HG03565 (cell line): ENCODE data around the gene GNA14.
"Not testable (repeated sequence)": the region's sequence is repeated elsewhere in the genome, so short reads cannot be mapped to it uniquely, and the experiment has no call there.

Experiments
- ATAC-seq: cut with Tn5 transposase; IDR thresholded peaks from one replicate; pipeline ENCODE4 v1.9.1; 2021; ENCODE audit warnings: mild to moderate bottlenecking, moderate library complexity; ENCODE audit not compliant: unreplicated experiment

Gene GNA14

GRCh38 chr9:77647267-77648233 lies 572 bp downstream of the GNA14 start:
- no peak for ATAC-seq

- no peak for ATAC-seq
Observed at GRCh38 chr9:77643871-77644270, 4.3 kb downstream of the GNA14 start.

- no peak for ATAC-seq
Observed at GRCh38 chr9:77640741-77641580, 7.2 kb downstream of the GNA14 start.

- no peak for ATAC-seq
Observed at GRCh38 chr9:77632652-77633051, 15.5 kb downstream of the GNA14 start.

GRCh38 chr9:77628864-77629263 lies 19.3 kb downstream of the GNA14 start:
- not testable (repeated sequence) for ATAC-seq

GRCh38 chr9:77616191-77616590 lies 31.9 kb downstream of the GNA14 start:
- ATAC-seq = no peak

- ATAC-seq = no peak
Observed at GRCh38 chr9:77614645-77615044, 33.5 kb downstream of the GNA14 start.

- ATAC-seq = no peak
Observed at GRCh38 chr9:77606526-77606925, 41.6 kb downstream of the GNA14 start.

- ATAC-seq = no peak
Observed at GRCh38 chr9:77605449-77606220, 42.5 kb downstream of the GNA14 start.

- ATAC-seq = no peak
Observed at GRCh38 chr9:77604316-77604715, 43.8 kb downstream of the GNA14 start.

GRCh38 chr9:77602852-77603251 lies 45.3 kb downstream of the GNA14 start:
- ATAC-seq = no peak

GRCh38 chr9:77601476-77602099 lies 46.5 kb downstream of the GNA14 start:
- no peak for ATAC-seq

GRCh38 chr9:77600810-77601209 lies 47.3 kb downstream of the GNA14 start:
- ATAC-seq = no peak

GRCh38 chr9:77599492-77599891 lies 48.6 kb downstream of the GNA14 start:
- no peak for ATAC-seq

GRCh38 chr9:77598991-77599390 lies 49.1 kb downstream of the GNA14 start:
- no peak for ATAC-seq

GRCh38 chr9:77598524-77598923 lies 49.6 kb downstream of the GNA14 start:
- no peak for ATAC-seq

GRCh38 chr9:77597057-77597456 lies 51.1 kb downstream of the GNA14 start:
- no peak for ATAC-seq

GRCh38 chr9:77595426-77596095 lies 52.6 kb downstream of the GNA14 start:
- ATAC-seq = no peak

- no peak for ATAC-seq
Observed at GRCh38 chr9:77594963-77595362, 53.2 kb downstream of the GNA14 start.

GRCh38 chr9:77593528-77593927 lies 54.6 kb downstream of the GNA14 start:
- ATAC-seq = no peak
